Esophagus muscularis mucosa (tissue), 4 donors: ENCODE measurements around the gene ZNF254. TPM values are rescaled to one million over a fixed set of nuclear protein-coding genes. Genes with fewer than 3 reads are reported as not detected.

Source experiments
- DNase-seq: peaks from one replicate; pipeline ENCODE4 v3.0.0-alpha.2; 2017; ENCODE audit errors: extremely low spot score
- H3K27ac ChIP-seq, 4 donors: fragments of 200-600 bp; sonication (generic); replicated peaks in 1 of 4; 1 replicate in 3 of 4; 2 replicates in 1 of 4; pipeline ENCODE4 v1.5.1; 2016 to 2019; ENCODE audit warnings: mild to moderate bottlenecking in 1 of 4
- H3K27me3 ChIP-seq, 4 donors: fragments of 200-600 bp; sonication (generic); one replicate each; pipeline versions ENCODE4 v1.5.1 to v1.6.0; 2016 to 2019
- H3K36me3 ChIP-seq, 4 donors: fragments of 200-600 bp; sonication (generic); one replicate each; pipeline ENCODE4 v1.5.1; 2016 to 2019
- H3K4me1 ChIP-seq, 4 donors: fragments of 200-600 bp; sonication (generic); one replicate each; pipeline ENCODE4 v1.5.1; 2016 to 2019
- H3K4me3 ChIP-seq, 4 donors: fragments of 200-600 bp; sonication (generic); 1 replicate in 2 of 4; 2 replicates in 2 of 4; pipeline ENCODE4 v1.5.1; 2016 to 2019; ENCODE audit warnings: mild to moderate bottlenecking in 4 of 4, moderate library complexity in 1 of 4
- H3K9me3 ChIP-seq, 4 donors: fragments of 200-600 bp; sonication (generic); 1 replicate in 3 of 4; 2 replicates in 1 of 4; pipeline ENCODE4 v1.5.1; 2016 to 2019
- CTCF ChIP-seq, 3 experiments: fragments of 200-600 bp in 2 of 3; fragments of 450-650 bp in 1 of 3; sonication (generic) in 2 of 3; IDR thresholded peaks; one replicate each; pipeline ENCODE4 v1.5.1; 2017 to 2019; ENCODE audit warnings: antibody characterized with exemption in 3 of 3, mild to moderate bottlenecking in 2 of 3, moderate library complexity in 1 of 3
- EP300 ChIP-seq: sonication (generic); formaldehyde crosslinking; IDR thresholded peaks from one replicate; pipeline ENCODE4 v1.6.1; 2017; ENCODE audit warnings: antibody characterized with exemption
- POLR2A ChIP-seq: fragments of 450-650 bp; IDR thresholded peaks from one replicate; pipeline ENCODE4 v1.6.1; 2017; ENCODE audit warnings: antibody characterized with exemption, moderate library complexity, mild to moderate bottlenecking, low read depth
- POLR2AphosphoS5 ChIP-seq, 2 donors: sonication (generic); formaldehyde crosslinking; IDR thresholded peaks; one replicate each; pipeline ENCODE4 v1.6.1; 2017; ENCODE audit warnings: antibody characterized with exemption in 2 of 2
- WGBS: methylation state at CpG from one replicate; pipeline ENCODE4 v1.1.5; 2018; 5-methylcytosine and 5-hydroxymethylcytosine counted together
- intact Hi-C: fragments of 100-400 bp; cut with DNase I; formaldehyde crosslinking; loops from one replicate; pipeline ENCODE4 v1.15.1; 2023
- total RNA-seq, 4 donors: library from RNA; depleted of rRNA; stranded (reverse); fragments of >200 nt; gene quantifications; one replicate each; pipeline versions ENCODE4 v1.1.0 to v1.2.1, GENCODE V29; 2016

Gene ZNF254
- total RNA-seq, 4 donors from 2014 or later = 8.1 to 13.7 (median 8.8) TPM

GRCh38 chr19:24065865-24066604 is 21.0 kb upstream of the ZNF254 start:
- no peak for TF ChIP-seq POLR2AphosphoS5 (IDR thresholded peaks at IDR 0.05)
- no peak for TF ChIP-seq EP300
- TF ChIP-seq CTCF (IDR thresholded peaks at IDR 0.05) = no peak
- TF ChIP-seq POLR2A = no peak
- no peak overlapping the region for H3K27ac ChIP-seq
- H3K9me3 ChIP-seq = no peaks in the 10 kb centered on the region
- DNase-seq = no peak
- 100% methylated on average over 1 of the region's 1 CpG for WGBS
- H3K27me3 ChIP-seq = no peaks in the 10 kb centered on the region
- no peaks in the 10 kb centered on the region for H3K4me1 ChIP-seq
- intact Hi-C loops = no loop called here
- H3K4me3 ChIP-seq = no peak overlapping the region
- H3K36me3 ChIP-seq = peaks cover 8 to 62% (median 26%) of the 10 kb centered on the region in 4 donors

- H3K4me1 ChIP-seq = no peaks in the 10 kb centered on the region
- H3K4me3 ChIP-seq = no peak overlapping the region
- H3K27ac ChIP-seq = no peak overlapping the region
- peaks cover 8 to 70% (median 34%) of the 10 kb centered on the region in 4 donors for H3K36me3 ChIP-seq
- no peak for DNase-seq
- no peaks in the 10 kb centered on the region for H3K9me3 ChIP-seq
- H3K27me3 ChIP-seq = no peaks in the 10 kb centered on the region
- intact Hi-C loops = no loop called here
- 86% methylated on average over 3 of the region's 3 CpGs for WGBS
- TF ChIP-seq EP300 (no peak), POLR2A (no peak), POLR2AphosphoS5 (IDR thresholded peaks at IDR 0.05) (no peak), CTCF (IDR thresholded peaks at IDR 0.05) (no peak)
Measured at GRCh38 chr19:24069905-24070657, 16.9 kb upstream of the ZNF254 start.

- Histone ChIP-seq H3K4me3 (no peak overlapping the region), H3K36me3 (peaks cover 8 to 60% (median 32%) of the 10 kb centered on the region in 4 donors)
- 71% methylated on average over 2 of the region's 2 CpGs for WGBS
Measured at GRCh38 chr19:24071078-24071477, 15.9 kb upstream of the ZNF254 start.

GRCh38 chr19:24072720-24073119 is 14.3 kb upstream of the ZNF254 start:
- no peaks in the 10 kb centered on the region for H3K4me1 ChIP-seq
- H3K27me3 ChIP-seq = no peaks in the 10 kb centered on the region
- H3K4me3 ChIP-seq = no peak overlapping the region
- no peak for TF ChIP-seq POLR2AphosphoS5 (IDR thresholded peaks at IDR 0.05)
- TF ChIP-seq CTCF (IDR thresholded peaks at IDR 0.05) = no peak
- no peak for TF ChIP-seq POLR2A
- no peak for TF ChIP-seq EP300
- intact Hi-C loops = no loop called here
- no peak overlapping the region for H3K27ac ChIP-seq
- no peak for DNase-seq
- H3K36me3 ChIP-seq = peaks cover 5 to 51% (median 24%) of the 10 kb centered on the region in 4 donors
- H3K9me3 ChIP-seq = no peaks in the 10 kb centered on the region

More at GRCh38 chr19:24071078-24071477, 15.9 kb upstream of the ZNF254 start:
- no peak for DNase-seq
- intact Hi-C loops = no loop called here
- TF ChIP-seq EP300 (no peak), POLR2A (no peak)
- no peaks in the 10 kb centered on the region for H3K27me3 ChIP-seq
- H3K9me3 ChIP-seq = no peaks in the 10 kb centered on the region
- no peak overlapping the region for H3K27ac ChIP-seq
- H3K4me1 ChIP-seq = no peaks in the 10 kb centered on the region

- no peak for TF ChIP-seq EP300
- TF ChIP-seq POLR2A = no peak
- TF ChIP-seq POLR2AphosphoS5 (IDR thresholded peaks at IDR 0.05) = no peak
- no peak for TF ChIP-seq CTCF (IDR thresholded peaks at IDR 0.05)
- no peak overlapping the region for H3K4me3 ChIP-seq
- no peak for DNase-seq
- intact Hi-C loops = no loop called here
- H3K27me3 ChIP-seq = no peaks in the 10 kb centered on the region
- H3K9me3 ChIP-seq = no peaks in the 10 kb centered on the region
- peaks cover 0 to 40% (median 19%) of the 10 kb centered on the region in 4 donors for H3K36me3 ChIP-seq
- no peak overlapping the region for H3K27ac ChIP-seq
- H3K4me1 ChIP-seq = no peaks in the 10 kb centered on the region
Measured at GRCh38 chr19:24073807-24074206, 13.2 kb upstream of the ZNF254 start.
